K562 (cell line): ENCODE data around the gene AQP9. TPM values are rescaled to one million over a fixed set of nuclear protein-coding genes. Genes with fewer than 3 reads are reported as not detected.

Source experiments
- ATAC-seq: fragments of 200-7000 bp; cut with Tn5 transposase; 3 replicates; pipeline ENCODE4 v1.9.1; 2020; ENCODE audit warnings: moderate library complexity
- BruUV-seq: library from RNA; stranded (reverse); fragments of 400-500 nt; replicated peaks from 2 replicates; lab custom pipeline; 2021; lab: Mats Ljungman, UMichigan
- CTCF ChIA-PET: fragments of 300-600 bp; formaldehyde crosslinking; extraction: SDS; loops from one replicate; lab custom pipeline; 2021; ENCODE audit warnings: low intra/inter-chr PET ratio; lab: Yijun Ruan, JAX
- POLR2A ChIA-PET: fragments of 300-600, 350-650 bp; sonication (Branson Sonifier 250); formaldehyde crosslinking; extraction: SDS; loops from one replicate; lab custom pipeline; 2021; ENCODE audit warnings: antibody characterized with exemption, inconsistent platforms; lab: Yijun Ruan, JAX
- DNase-seq, 4 experiments: peaks; one replicate each; pipeline versions ENCODE4 v3.0.0 to v3.0.0-alpha.2; 2011 to 2018; ENCODE audit warnings: low spot score in 3 of 4, mixed read lengths in 3 of 4; ENCODE audit errors: extremely low read depth in 1 of 4
- FAIRE-seq: peaks from 2 replicates; lab custom pipeline; 2011; peaks lifted over from hg19 to GRCh38; lab: Jason Lieb, UNC
- H2AFZ ChIP-seq: 2 replicates; pipeline ENCODE4 v1.6.0; 2011; ENCODE audit warnings: low read depth, low read length, control low read depth, inconsistent platforms
- H3K27ac ChIP-seq: fragments of 200-600 bp; 3 replicates; pipeline ENCODE4 v1.8.0; 2011; ENCODE audit warnings: low read depth, mild to moderate bottlenecking, control low read depth, inconsistent platforms, low read length, moderate library complexity, mixed read lengths; ENCODE audit errors: extremely low read depth
- H3K27me3 ChIP-seq, 2 experiments: fragments of 300-600 bp in 1 of 2; 2 replicates in 1 of 2; 3 replicates in 1 of 2; pipeline versions ENCODE4 v1.6.0 to v1.8.0; 2011; ENCODE audit warnings: inconsistent platforms in 2 of 2, low read length in 2 of 2, mild to moderate bottlenecking in 1 of 2, mixed read lengths in 1 of 2, moderate library complexity in 1 of 2; ENCODE audit not compliant: control insufficient read depth in 2 of 2, insufficient read depth in 2 of 2
- H3K36me3 ChIP-seq: fragments of 300-600 bp; 3 replicates; pipeline ENCODE4 v1.8.0; 2011; ENCODE audit warnings: mild to moderate bottlenecking, low read length, inconsistent platforms; ENCODE audit not compliant: control insufficient read depth, insufficient read depth
- H3K4me1 ChIP-seq, 2 experiments: fragments of 200-600 bp in 1 of 2; replicated peaks in 1 of 2; 2 replicates in 1 of 2; 3 replicates in 1 of 2; pipeline versions ENCODE4 v1.5.1 to v1.8.0; 2011; ENCODE audit warnings: inconsistent platforms in 2 of 2, low read length in 2 of 2, mild to moderate bottlenecking in 1 of 2, mixed read lengths in 1 of 2, moderate library complexity in 1 of 2; ENCODE audit not compliant: control insufficient read depth in 2 of 2, insufficient read depth in 2 of 2
- H3K4me2 ChIP-seq: 2 replicates; pipeline ENCODE4 v1.6.1; 2011; ENCODE audit warnings: low read length, control low read depth, inconsistent platforms, mixed read lengths; ENCODE audit not compliant: insufficient read depth
- H3K4me3 ChIP-seq: fragments of 200-600 bp; sonication (generic), shearing (Covaris generic); 2 replicates; pipeline ENCODE4 v1.5.1; 2016; ENCODE audit warnings: control low read depth, inconsistent platforms
- H3K79me2 ChIP-seq: fragments of 200-600 bp; 3 replicates; pipeline ENCODE4 v1.8.0; 2011; ENCODE audit warnings: low read length, inconsistent platforms; ENCODE audit not compliant: control insufficient read depth, insufficient read depth
- H3K9ac ChIP-seq, 2 experiments: 2 replicates each; pipeline versions ENCODE4 v1.6.0 to v1.6.1; 2011; ENCODE audit warnings: low read depth in 2 of 2, low read length in 2 of 2, control low read depth in 1 of 2, inconsistent platforms in 1 of 2, mild to moderate bottlenecking in 1 of 2, mixed read lengths in 1 of 2; ENCODE audit not compliant: insufficient read depth in 1 of 2
- H3K9me1 ChIP-seq: one replicate; pipeline ENCODE4 v1.6.0; 2011; ENCODE audit warnings: inconsistent platforms, mild to moderate bottlenecking, low read length, moderate library complexity; ENCODE audit not compliant: control insufficient read depth, insufficient read depth
- H3K9me3 ChIP-seq: replicated peaks from 2 replicates; pipeline ENCODE4 v1.5.1; 2011; ENCODE audit warnings: low read depth, low read length, inconsistent platforms; ENCODE audit not compliant: control insufficient read depth, insufficient read depth
- H4K20me1 ChIP-seq: replicated peaks from 2 replicates; pipeline ENCODE4 v1.6.1; 2011; ENCODE audit warnings: low read length, inconsistent platforms, mixed read lengths; ENCODE audit not compliant: control insufficient read depth, insufficient read depth
- ARID1B ChIP-seq: fragments of 450-650 bp; IDR thresholded peaks from 2 replicates; pipeline ENCODE4 v1.6.1; 2016; ENCODE audit warnings: antibody characterized with exemption, mild to moderate bottlenecking, inconsistent platforms
- HNRNPLL ChIP-seq: fragments of 200-400 bp; formaldehyde crosslinking; IDR thresholded peaks from 2 replicates; pipeline ENCODE4 v1.6.1; 2017; ENCODE audit warnings: low read length, low read depth, mild to moderate bottlenecking; ENCODE audit not compliant: poor library complexity, severe bottlenecking
- KHSRP ChIP-seq: fragments of 450-650 bp; IDR thresholded peaks from 2 replicates; pipeline ENCODE4 v1.6.1; 2017
- PPARD ChIP-seq: fragments of 250-450 bp; sonication (Bioruptor Pico); IDR thresholded peaks from 2 replicates; pipeline ENCODE4 v1.8.0; 2022; ENCODE audit warnings: inconsistent platforms, mild to moderate bottlenecking, moderate library complexity
- SMAD2 ChIP-seq: fragments of 150-350 bp; IDR thresholded peaks from 2 replicates; pipeline ENCODE4 v1.6.1; 2014; ENCODE audit warnings: low read depth, mild to moderate bottlenecking, low read length
- ZC3H4 ChIP-seq: sonication (generic); formaldehyde crosslinking; IDR thresholded peaks from 2 replicates; pipeline ENCODE4 v1.9.0; 2021; ENCODE audit warnings: missing genetic modification reagents, borderline replicate concordance
- ZC3H8 ChIP-seq: fragments of 450-650 bp; IDR thresholded peaks from 2 replicates; pipeline ENCODE4 v1.6.1; 2017
- ZSCAN29 ChIP-seq: fragments of 450-650 bp; IDR thresholded peaks from 2 replicates; pipeline ENCODE4 v1.6.1; 2017
- WGBS: fragments of 100-300 bp; shearing (Covaris generic); methylation state at CpG from one replicate; pipeline ENCODE4 v1.1.6; 2016; ENCODE audit warnings: low coverage, mixed read lengths; ENCODE audit not compliant: insufficient coverage; ENCODE audit errors: missing lambda C conversion rate; 5-methylcytosine and 5-hydroxymethylcytosine counted together
- in situ Hi-C: fragments of 300-500 bp; cut with MboI; formaldehyde crosslinking; loops from 4 replicates; pipeline ENCODE4 v1.15.0; 2018; ENCODE audit warnings: inconsistent platforms, mixed read lengths
- intact Hi-C: fragments of 100-400 bp; cut with micrococcal nuclease; formaldehyde crosslinking; loops from 2 replicates; pipeline ENCODE4 v1.14.2; 2022
- polyA plus RNA-seq, 8 experiments: library from polyadenylated mRNA; depleted of rRNA in 4 of 8; stranded (reverse) in 5 of 8; unstranded in 3 of 8; fragments of >200 nt; fragmentation: Nextera tagmentation in 2 of 8; fragmentation: Illumina TruSeq in 1 of 8; extraction: Ambion mirVana in 2 of 8; extraction: Trizol in 1 of 8; gene quantifications; 2 replicates each; pipeline versions ENCODE4 v1.2.1 to v1.2.3, GENCODE V29; 2011 to 2014; ENCODE audit warnings: inconsistent platforms in 1 of 8, missing spikeins in 1 of 8
- total RNA-seq, 7 experiments: library from RNA; depleted of rRNA in 6 of 7; stranded (reverse); fragments of >200 nt in 6 of 7; fragmentation: Illumina TruSeq in 2 of 7; extraction: Trizol in 2 of 7; gene quantifications; 2 replicates each; pipeline versions ENCODE4 v1.2.1 to v1.2.3, GENCODE V29; 2011 to 2021; ENCODE audit warnings: low replicate concordance in 1 of 7
- TF ChIP-seq, protein P1 (sequence below): sonication (generic); formaldehyde crosslinking; IDR thresholded peaks from 2 replicates; pipeline ENCODE4 v1.4.0; 2020; ENCODE audit warnings: mild to moderate bottlenecking, missing genetic modification reagents

The AQP9 gene
- total and polyA plus RNA-seq, 9 of the 15 experiments (the other 6 are each of a cell fraction or from before 2014, with no cell fraction given): 0.04 to 0.33 (median 0.07) TPM; not detected in 4

- TF ChIP-seq ARID1B (no peak), ZSCAN29 (no peak), PPARD (CRISPR knock-in tag) (no peak), KHSRP (no peak), ZC3H8 (no peak), HNRNPLL (no peak), ZC3H4 (CRISPR knock-in tag) (no peak), SMAD2 (no peak)
- TF ChIP-seq, protein P1, sequence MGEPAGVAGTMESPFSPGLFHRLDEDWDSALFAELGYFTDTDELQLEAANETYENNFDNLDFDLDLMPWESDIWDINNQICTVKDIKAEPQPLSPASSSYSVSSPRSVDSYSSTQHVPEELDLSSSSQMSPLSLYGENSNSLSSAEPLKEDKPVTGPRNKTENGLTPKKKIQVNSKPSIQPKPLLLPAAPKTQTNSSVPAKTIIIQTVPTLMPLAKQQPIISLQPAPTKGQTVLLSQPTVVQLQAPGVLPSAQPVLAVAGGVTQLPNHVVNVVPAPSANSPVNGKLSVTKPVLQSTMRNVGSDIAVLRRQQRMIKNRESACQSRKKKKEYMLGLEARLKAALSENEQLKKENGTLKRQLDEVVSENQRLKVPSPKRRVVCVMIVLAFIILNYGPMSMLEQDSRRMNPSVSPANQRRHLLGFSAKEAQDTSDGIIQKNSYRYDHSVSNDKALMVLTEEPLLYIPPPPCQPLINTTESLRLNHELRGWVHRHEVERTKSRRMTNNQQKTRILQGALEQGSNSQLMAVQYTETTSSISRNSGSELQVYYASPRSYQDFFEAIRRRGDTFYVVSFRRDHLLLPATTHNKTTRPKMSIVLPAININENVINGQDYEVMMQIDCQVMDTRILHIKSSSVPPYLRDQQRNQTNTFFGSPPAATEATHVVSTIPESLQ (CRISPR knock-in tag): no peak
- no TSS peak for BruUV-seq
- Histone ChIP-seq H3K9ac (no peak overlapping the region), H3K9me1 (no peaks in the 10 kb centered on the region), H3K27ac (no peak overlapping the region), H3K27me3 (no peaks in the 10 kb centered on the region), H3K4me2 (no peak overlapping the region), H3K79me2 (no peaks in the 10 kb centered on the region), H3K4me3 (no peak overlapping the region), H4K20me1 (no peaks in the 10 kb centered on the region), H3K36me3 (no peaks in the 10 kb centered on the region), H3K9me3 (no peaks in the 10 kb centered on the region), H3K4me1 (no peaks in the 10 kb centered on the region; a peak in 1 of 5 replicates), H2AFZ (no peak overlapping the region)
- in situ Hi-C loops: no loop called here
- WGBS: 53% methylated on average over 6 of the region's 6 CpGs
- POLR2A ChIA-PET: interaction anchor here (1.2 kb wide), 1 partner anchor 16 kb away, joined by 3 read pairs; no protein-coding TSS in a partner anchor
- FAIRE-seq (no peak), DNase-seq (no peak), ATAC-seq (no peak)
- CTCF ChIA-PET: no interaction called here
- intact Hi-C loops: no loop called here
Observed at GRCh38 chr15:58159827-58160386, 21.7 kb downstream of the AQP9 start.
